Amygdala (tissue), 56 donors: ENCODE results near the gene ARHGAP4.

Source experiments
- DNase-seq, 56 donors: peaks; one replicate each; lab custom pipeline; 2025; lab: John Stamatoyannopoulos, UW

ARHGAP4 gene

GRCh38 chrX:153885208-153885787 is 40.8 kb downstream of the ARHGAP4 start:
- DNase-seq, result no peak

- no peak for DNase-seq
Measured at GRCh38 chrX:153884590-153884989, 41.5 kb downstream of the ARHGAP4 start.

- no peak for DNase-seq
Measured at GRCh38 chrX:153884136-153884535, 41.9 kb downstream of the ARHGAP4 start.

GRCh38 chrX:153883163-153883843 is 42.8 kb downstream of the ARHGAP4 start:
- DNase-seq, result no peak

GRCh38 chrX:153882557-153882956 is 43.5 kb downstream of the ARHGAP4 start:
- DNase-seq, result no peak

GRCh38 chrX:153882086-153882498 is 44.0 kb downstream of the ARHGAP4 start:
- DNase-seq, result peak in 13 of 56 donors; percentile 5 to 58 (median 29)

- DNase-seq, result no peak
Measured at GRCh38 chrX:153881281-153881680, 44.8 kb downstream of the ARHGAP4 start.

GRCh38 chrX:153880440-153880815 is 45.6 kb downstream of the ARHGAP4 start:
- DNase-seq, result no peak

- DNase-seq, result no peak
Measured at GRCh38 chrX:153879741-153880439, 46.2 kb downstream of the ARHGAP4 start.

GRCh38 chrX:153878969-153879653 is 47.0 kb downstream of the ARHGAP4 start:
- no peak for DNase-seq

- no peak for DNase-seq
Measured at GRCh38 chrX:153878345-153878744, 47.7 kb downstream of the ARHGAP4 start.

GRCh38 chrX:153877571-153878261 is 48.3 kb downstream of the ARHGAP4 start:
- no peak for DNase-seq

GRCh38 chrX:153876112-153876491 is 50.0 kb downstream of the ARHGAP4 start:
- no peak for DNase-seq

- peak in 33 of 56 donors; percentile 1 to 68 (median 20) for DNase-seq
Measured at GRCh38 chrX:153875391-153876111, 50.5 kb downstream of the ARHGAP4 start.

GRCh38 chrX:153874366-153875125 is 51.5 kb downstream of the ARHGAP4 start:
- DNase-seq, result no peak

- no peak for DNase-seq
Measured at GRCh38 chrX:153874085-153874365, 52.0 kb downstream of the ARHGAP4 start.

- peak in 1 of 56 donors; percentile 3 for DNase-seq
Measured at GRCh38 chrX:153873282-153874084, 52.6 kb downstream of the ARHGAP4 start.
